H1 (cell line): ENCODE data around the gene CAMKMT. TPM values are rescaled to one million over a fixed set of nuclear protein-coding genes. Genes with fewer than 3 reads are reported as not detected.

Experiments
- TBP ChIP-seq: IDR thresholded peaks from 2 replicates; pipeline ENCODE4 v1.6.1; 2011; ENCODE audit warnings: low read depth, low read length, improper control_type of control experiment
- polyA plus RNA-seq, 7 experiments: library from polyadenylated mRNA; depleted of rRNA in 3 of 7; stranded (reverse) in 5 of 7; unstranded in 2 of 7; fragments of >200 nt in 5 of 7; fragments of 200-250 nt in 2 of 7; gene quantifications; 1 replicate in 5 of 7; 2 replicates in 1 of 7; 4 replicates in 1 of 7; pipeline versions ENCODE4 v1.2.1 to v1.2.3, GENCODE V29; 2011 to 2013; ENCODE audit warnings: missing spikeins in 2 of 7, mixed read lengths in 2 of 7
- total RNA-seq: library from RNA; stranded (reverse); fragmentation: NEBNext Ultra II Directional; extraction: Animal tissue kit (Norgen Biotek cat#: 25700); gene quantifications from 2 replicates; pipeline ENCODE4 v1.2.1, GENCODE V29; 2021

The CAMKMT gene
- total and polyA plus RNA-seq, 2 of the 8 experiments (the other 6 are each of a cell fraction or from before 2014, with no cell fraction given): 14.7 to 22.4 TPM

DNA sequence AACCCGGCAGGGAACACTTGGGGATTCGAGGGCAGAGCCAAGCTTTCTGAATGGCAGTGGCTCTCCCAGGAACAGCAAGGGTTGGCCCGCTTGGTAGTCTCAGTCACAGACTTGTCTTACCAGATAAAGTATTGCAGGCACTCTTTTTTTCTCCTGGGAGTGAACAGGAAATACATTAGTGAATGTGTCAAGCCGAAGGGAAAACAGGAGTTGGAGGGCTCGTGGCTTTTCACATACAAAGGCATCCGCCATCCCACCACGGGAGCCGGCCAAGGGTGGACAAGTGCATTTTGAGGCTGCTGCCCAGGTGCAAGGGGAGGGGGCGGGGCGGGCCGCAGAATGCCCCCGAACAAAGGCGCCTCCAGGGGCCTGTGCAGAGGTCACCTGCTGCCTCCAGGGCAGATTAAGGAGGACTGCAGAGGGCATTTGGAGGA is 416.5 kb downstream of the CAMKMT start (continued):
- TF ChIP-seq TBP: 0 out of 2 replicates have a peak, but pooled peaks have one; percentile 1
